ENCODE results near the gene HOXB3.

GRCh38 chr17:48601207-48601538 lies 11.1 kb upstream of the HOXB3 start:
- TF ChIP-seq CTCF (IDR thresholded peaks at IDR 0.05; ENCODE audit: low read length) (no peak), EZH2 (IDR thresholded peaks at IDR 0.05; ENCODE audit: borderline replicate concordance, low read length) (no peak)
